ENCODE data around the gene TMX2.

- TF ChIP-seq EP300 (IDR thresholded peaks at IDR 0.05) = no peak
- no peak for TF ChIP-seq POLR2AphosphoS5 (IDR thresholded peaks at IDR 0.05)
- TF ChIP-seq, protein P1, sequence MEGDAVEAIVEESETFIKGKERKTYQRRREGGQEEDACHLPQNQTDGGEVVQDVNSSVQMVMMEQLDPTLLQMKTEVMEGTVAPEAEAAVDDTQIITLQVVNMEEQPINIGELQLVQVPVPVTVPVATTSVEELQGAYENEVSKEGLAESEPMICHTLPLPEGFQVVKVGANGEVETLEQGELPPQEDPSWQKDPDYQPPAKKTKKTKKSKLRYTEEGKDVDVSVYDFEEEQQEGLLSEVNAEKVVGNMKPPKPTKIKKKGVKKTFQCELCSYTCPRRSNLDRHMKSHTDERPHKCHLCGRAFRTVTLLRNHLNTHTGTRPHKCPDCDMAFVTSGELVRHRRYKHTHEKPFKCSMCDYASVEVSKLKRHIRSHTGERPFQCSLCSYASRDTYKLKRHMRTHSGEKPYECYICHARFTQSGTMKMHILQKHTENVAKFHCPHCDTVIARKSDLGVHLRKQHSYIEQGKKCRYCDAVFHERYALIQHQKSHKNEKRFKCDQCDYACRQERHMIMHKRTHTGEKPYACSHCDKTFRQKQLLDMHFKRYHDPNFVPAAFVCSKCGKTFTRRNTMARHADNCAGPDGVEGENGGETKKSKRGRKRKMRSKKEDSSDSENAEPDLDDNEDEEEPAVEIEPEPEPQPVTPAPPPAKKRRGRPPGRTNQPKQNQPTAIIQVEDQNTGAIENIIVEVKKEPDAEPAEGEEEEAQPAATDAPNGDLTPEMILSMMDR (IDR thresholded peaks at IDR 0.05) = no peak
- no peak for TF ChIP-seq POLR2A (IDR thresholded peaks at IDR 0.05)
Observed at GRCh38 chr11:57742087-57742452, 29.7 kb downstream of the TMX2 start.
